ENCODE measurements around the gene A1CF.
"Not testable (repeated sequence)": the region's sequence is repeated elsewhere in the genome, so short reads cannot be mapped to it uniquely, and the experiment has no call there.

A1CF gene

DNA sequence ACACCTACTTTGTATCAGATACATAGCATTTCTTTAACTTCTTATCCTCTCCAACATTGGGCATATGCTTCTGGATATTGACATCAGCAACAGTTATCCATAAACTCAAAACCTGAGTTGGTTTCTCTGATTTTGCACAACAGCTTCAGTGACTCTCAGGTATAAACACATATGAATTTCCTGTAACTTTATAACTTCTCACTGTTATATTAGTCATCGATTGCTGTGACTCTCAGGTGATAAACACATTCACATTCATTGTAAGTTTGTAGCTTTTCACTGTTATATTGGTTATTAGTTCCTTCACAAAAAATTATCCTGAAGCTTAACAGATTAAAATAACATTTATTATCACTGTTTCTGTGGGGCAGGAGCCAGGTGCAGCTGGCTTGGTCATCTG lies 88.7 kb downstream of the A1CF start:
- no peak overlapping the region for H3K27ac ChIP-seq
- DNase-seq (ENCODE audit: low read depth, low spot score) = no peak

DNA sequence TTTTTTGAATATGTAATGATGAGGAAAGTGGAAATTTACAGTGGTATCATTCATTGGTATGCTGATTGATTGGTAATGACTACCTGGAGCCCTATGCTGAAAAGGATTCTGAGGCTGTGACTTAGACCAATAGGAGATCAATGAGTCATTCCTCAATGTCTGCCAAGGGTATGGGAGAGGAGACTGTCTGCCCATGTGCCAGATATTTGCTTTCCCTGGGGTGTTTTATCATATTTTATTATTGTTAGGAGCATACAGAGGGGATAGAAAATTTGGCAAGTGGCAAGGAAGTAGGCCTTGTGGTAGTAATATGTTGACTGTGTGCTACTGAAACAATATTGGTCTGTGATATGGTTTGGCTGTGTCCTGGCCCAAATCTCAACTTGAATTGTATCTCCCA lies 90.9 kb downstream of the A1CF start:
- DNase-seq (ENCODE audit: low read depth, low spot score) = no peak
- H3K27ac ChIP-seq = no peak overlapping the region

DNA sequence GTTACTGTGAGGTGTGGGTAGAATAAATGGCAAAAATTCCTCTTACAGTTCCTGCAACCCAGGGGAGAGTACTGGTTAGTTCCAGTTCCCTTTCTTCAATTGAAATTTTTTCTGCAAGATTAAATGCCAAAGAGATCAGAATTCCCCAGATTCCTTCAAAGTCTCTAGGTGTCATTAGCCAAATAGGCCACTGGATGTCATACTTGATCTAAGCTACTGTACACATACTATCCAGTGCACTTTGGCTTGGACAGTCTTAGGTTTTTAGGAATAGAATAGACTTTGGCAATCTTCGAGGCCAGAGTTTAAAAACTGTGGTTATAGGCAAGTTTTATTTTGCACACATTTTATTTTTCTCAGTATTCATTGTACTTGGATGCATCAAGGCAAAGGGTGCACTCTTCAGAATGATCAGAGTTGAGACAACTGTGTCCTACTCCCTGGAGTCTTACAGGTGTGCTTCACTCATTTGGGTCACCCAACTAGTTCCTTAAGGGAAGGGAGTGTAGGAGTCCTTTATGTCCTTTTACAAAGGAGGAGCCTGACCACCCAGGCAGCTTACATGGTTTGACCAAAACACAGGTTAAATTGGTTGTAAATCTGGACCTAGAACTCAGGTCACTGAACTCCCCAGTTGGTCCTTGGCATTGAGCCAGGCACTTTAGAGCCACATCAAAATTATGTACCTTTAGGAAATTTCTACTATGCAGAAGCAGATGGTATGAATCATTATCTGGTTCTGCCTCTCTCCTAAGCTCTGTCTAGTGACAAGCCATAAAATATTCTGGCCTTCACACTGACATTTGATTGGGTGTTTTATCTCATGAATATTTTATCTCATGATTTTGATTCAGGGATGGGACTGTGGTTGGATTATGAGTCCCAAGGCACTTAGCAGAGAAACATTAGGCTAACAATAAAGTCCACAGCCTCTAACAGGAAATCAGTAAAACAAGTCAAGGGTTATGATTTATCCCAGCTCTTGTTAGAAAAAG lies 96.2 kb downstream of the A1CF start:
- DNase-seq (ENCODE audit: low read depth, low spot score) = no peak

DNA sequence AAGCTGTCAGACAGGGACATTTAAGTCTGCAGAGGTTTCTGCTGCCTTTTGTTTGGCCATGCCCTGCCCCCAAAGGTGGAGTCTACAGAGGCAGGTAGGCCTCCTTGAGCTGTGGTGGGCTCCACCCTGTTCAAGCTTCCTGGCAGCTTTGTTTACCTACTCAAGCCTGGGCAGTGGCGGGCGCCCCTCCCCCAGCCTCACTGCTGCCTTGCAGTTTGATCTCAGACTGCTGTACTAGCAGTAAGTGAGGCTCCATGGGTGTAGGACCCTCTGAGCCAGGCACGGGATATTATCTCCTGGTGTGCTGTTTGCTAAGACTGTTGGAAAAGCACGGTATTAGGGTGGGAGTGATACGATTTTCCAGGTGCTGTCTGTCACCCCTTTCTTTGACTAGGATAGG lies 97.5 kb downstream of the A1CF start:
- DNase-seq (ENCODE audit: low read depth, low spot score); H3K27ac ChIP-seq: not testable (repeated sequence)

More for the DNA sequence above, 96.2 kb downstream of the A1CF start:
- no peak overlapping the region for H3K27ac ChIP-seq

DNA sequence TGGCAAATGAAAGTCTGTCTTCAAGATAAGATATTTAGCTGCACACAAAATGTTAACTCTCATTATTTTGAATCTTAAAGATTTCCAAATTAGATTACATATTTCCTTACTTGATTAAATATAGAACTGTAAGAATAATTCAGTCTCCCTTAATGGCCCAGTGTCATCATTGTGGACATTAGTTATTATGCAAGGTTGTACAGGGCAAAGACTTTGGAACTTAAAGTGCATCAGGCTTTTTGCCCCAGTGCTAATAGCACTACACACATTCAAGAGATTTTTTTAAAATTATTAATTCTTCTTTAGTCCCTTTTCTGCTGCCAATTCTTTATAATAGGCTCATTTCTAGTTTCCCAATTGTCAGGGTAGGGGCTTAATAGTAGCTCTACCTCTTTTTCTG lies 103.4 kb downstream of the A1CF start:
- not testable (repeated sequence) for DNase-seq (ENCODE audit: low read depth, low spot score); H3K27ac ChIP-seq

DNA sequence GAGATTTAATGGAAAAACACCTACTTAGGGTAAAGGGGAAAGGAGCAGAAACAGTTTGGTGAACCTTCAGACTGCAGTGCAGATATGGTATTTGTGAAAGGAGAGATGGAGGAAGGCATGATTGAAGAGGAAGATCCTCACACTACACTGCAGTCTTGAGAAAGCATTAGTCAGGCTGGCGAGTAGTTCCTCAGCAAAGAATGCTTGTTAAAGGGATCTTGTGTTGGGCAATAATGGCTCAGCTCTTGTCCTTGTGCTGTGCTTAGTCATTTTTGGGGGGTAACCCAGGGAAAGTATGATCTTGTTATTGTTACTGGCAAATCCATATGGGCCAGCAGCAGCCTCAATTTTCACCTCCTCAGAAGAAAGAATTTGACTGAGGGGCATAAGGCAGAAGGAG lies 105.4 kb downstream of the A1CF start:
- peak; percentile 40 for DNase-seq (ENCODE audit: low read depth, low spot score)
- H3K27ac ChIP-seq = not testable (repeated sequence)

DNA sequence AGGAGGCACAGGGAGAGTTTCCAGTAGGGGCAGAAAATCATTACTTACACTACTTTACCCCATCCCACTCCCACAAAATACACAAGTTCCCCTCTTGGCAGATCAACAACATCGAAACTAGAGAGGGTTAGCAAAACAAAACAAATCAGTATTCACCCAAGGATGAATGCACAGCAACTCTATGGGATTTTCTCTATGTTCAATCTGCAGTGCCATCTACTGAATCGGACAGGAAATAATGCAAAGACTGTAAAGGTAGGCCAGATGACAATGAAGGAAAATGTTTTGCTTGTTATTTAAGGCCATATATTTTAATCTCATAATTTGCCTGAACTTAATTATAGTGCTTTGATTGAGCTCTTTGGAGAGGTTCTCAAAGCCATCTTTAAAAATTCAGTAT lies 110.6 kb downstream of the A1CF start:
- DNase-seq (ENCODE audit: low read depth, low spot score); H3K27ac ChIP-seq: not testable (repeated sequence)

DNA sequence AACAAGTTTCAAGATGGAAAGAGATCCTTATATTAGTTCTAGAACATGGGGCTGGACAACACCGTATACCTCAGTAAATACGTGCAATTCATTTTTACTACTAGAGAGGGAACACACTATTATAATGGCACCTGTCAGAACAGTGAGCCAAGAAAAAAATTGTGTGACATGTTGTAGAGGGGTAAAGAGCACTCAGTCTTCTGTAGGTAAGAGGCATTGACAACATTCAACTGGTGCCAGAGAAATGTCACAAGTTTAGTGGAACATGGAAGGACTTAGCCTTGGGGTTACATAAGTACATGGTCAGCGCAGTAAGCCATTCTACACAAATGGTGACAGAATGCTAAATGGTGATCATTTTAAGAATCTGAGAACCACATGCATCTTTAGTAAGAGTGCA lies 113.4 kb downstream of the A1CF start:
- H3K27ac ChIP-seq; DNase-seq (ENCODE audit: low read depth, low spot score): not testable (repeated sequence)

DNA sequence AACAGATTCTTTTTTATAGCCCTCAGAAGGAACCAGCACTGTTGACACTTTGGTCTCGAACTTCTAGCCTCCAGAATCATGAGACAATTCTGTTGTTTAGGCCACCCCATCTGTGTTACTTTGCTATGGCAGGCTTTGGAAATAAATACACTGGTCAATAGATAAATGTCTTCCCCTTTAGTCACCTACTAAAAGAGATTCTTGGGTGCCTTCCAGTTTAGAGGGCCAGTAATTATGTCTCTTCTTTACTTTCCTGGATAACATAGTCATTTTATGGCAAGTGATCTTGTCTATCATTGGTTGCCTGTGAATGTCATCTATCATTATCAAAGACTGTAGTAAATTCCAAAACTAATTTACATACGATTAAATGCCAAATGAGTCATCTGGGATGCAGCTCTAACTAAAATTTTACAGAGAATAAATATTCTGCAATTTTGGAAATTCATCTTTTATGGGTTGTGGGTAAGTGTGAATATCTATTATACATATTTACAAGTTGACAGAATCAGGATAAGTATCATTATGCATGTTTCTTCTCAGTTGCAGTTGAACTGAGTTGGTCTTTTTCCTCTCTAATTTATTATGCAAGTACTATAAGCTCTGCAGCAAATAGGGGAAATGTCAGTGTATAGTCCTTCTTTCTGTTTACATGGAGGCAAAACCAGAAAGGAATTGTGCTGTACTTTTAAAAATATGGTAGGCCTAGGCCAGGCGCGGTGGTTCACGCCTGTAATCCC lies 118.5 kb downstream of the A1CF start:
- not testable (repeated sequence) for DNase-seq (ENCODE audit: low read depth, low spot score); H3K27ac ChIP-seq
